Measurements from ENCODE around the gene KLHL41.

The KLHL41 gene

GRCh38 chr2:169509298-169509885 is at the start of gene KLHL41:
Gene KLHL41 (plus strand): TSS chr2:169509702. CDS start chr2:169509779, 77 bp downstream.
- no peaks in the 10 kb centered on the region for H3K27me3 ChIP-seq (ENCODE audit: control insufficient read depth, insufficient read depth, low read length)
- H3K4me1 ChIP-seq = no peaks in the 10 kb centered on the region
- H3K9me3 ChIP-seq (ENCODE audit: control insufficient read depth, low read length) = no peaks in the 10 kb centered on the region
- no peak for TF ChIP-seq CTCF (IDR thresholded peaks at IDR 0.05)
- H3K27ac ChIP-seq = no peak within 1 kb of the TSS
- no peak within 1 kb of the TSS for H3K4me3 ChIP-seq (ENCODE audit: low read depth, low read length)
- H3K36me3 ChIP-seq (ENCODE audit: control insufficient read depth, insufficient read depth, low read length) = no peaks in the 10 kb centered on the region
- H3K4me2 ChIP-seq (ENCODE audit: low read length) = no peak within 1 kb of the TSS
- H2AFZ ChIP-seq = no peak within 1 kb of the TSS
- no peak within 1 kb of the TSS for H3K9ac ChIP-seq
- H3K79me2 ChIP-seq = no peaks in the 10 kb centered on the region

- TF ChIP-seq CTCF (IDR thresholded peaks at IDR 0.05) = no peak
Measured at GRCh38 chr2:169461143-169461542, 48.4 kb upstream of the KLHL41 start.

GRCh38 chr2:169462896-169463695 is 46.4 kb upstream of the KLHL41 start:
- Histone ChIP-seq H3K36me3 (ENCODE audit: control insufficient read depth, insufficient read depth, low read length) (no peaks in the 10 kb centered on the region), H3K4me1 (no peaks in the 10 kb centered on the region), H3K27ac (no peak overlapping the region), H3K27me3 (ENCODE audit: control insufficient read depth, insufficient read depth, low read length) (no peaks in the 10 kb centered on the region), H3K4me2 (ENCODE audit: low read length) (no peak overlapping the region), H3K9me3 (ENCODE audit: control insufficient read depth, low read length) (no peaks in the 10 kb centered on the region), H3K79me2 (no peaks in the 10 kb centered on the region), H2AFZ (peak overlapping the region; percentile 48), H3K4me3 (ENCODE audit: low read depth, low read length) (no peak overlapping the region), H3K9ac (no peak overlapping the region)
- TF ChIP-seq CTCF (IDR thresholded peaks at IDR 0.05) = no peak

More at GRCh38 chr2:169461143-169461542, 48.4 kb upstream of the KLHL41 start:
- H3K27me3 ChIP-seq (ENCODE audit: control insufficient read depth, insufficient read depth, low read length) = no peaks in the 10 kb centered on the region
- H3K27ac ChIP-seq = no peak overlapping the region
- no peaks in the 10 kb centered on the region for H3K4me1 ChIP-seq
- no peak overlapping the region for H3K4me2 ChIP-seq (ENCODE audit: low read length)
- H3K9ac ChIP-seq = no peak overlapping the region
- H3K9me3 ChIP-seq (ENCODE audit: control insufficient read depth, low read length) = no peaks in the 10 kb centered on the region
- H3K79me2 ChIP-seq = no peaks in the 10 kb centered on the region
- no peak overlapping the region for H3K4me3 ChIP-seq (ENCODE audit: low read depth, low read length)
- no peak overlapping the region for H2AFZ ChIP-seq
- no peaks in the 10 kb centered on the region for H3K36me3 ChIP-seq (ENCODE audit: control insufficient read depth, insufficient read depth, low read length)

- no peak overlapping the region for H3K4me3 ChIP-seq (ENCODE audit: low read depth, low read length)
Measured at GRCh38 chr2:169464466-169464865, 45.0 kb upstream of the KLHL41 start.

More at GRCh38 chr2:169464466-169464865, 45.0 kb upstream of the KLHL41 start:
- Histone ChIP-seq H3K9me3 (ENCODE audit: control insufficient read depth, low read length) (no peaks in the 10 kb centered on the region), H3K4me2 (ENCODE audit: low read length) (no peak overlapping the region), H3K4me1 (no peaks in the 10 kb centered on the region), H3K27ac (no peak overlapping the region), H3K36me3 (ENCODE audit: control insufficient read depth, insufficient read depth, low read length) (no peaks in the 10 kb centered on the region), H3K27me3 (ENCODE audit: control insufficient read depth, insufficient read depth, low read length) (no peaks in the 10 kb centered on the region), H3K79me2 (no peaks in the 10 kb centered on the region), H2AFZ (no peak overlapping the region), H3K9ac (no peak overlapping the region)
- no peak for TF ChIP-seq CTCF (IDR thresholded peaks at IDR 0.05)
